Neural cell (in vitro differentiated cells): ENCODE measurements around the gene BCL2.

Experiments used
- CTCF ChIP-seq: fragments of 450-650 bp; IDR thresholded peaks from 2 replicates; pipeline ENCODE4 v1.5.1; 2014; ENCODE audit warnings: antibody characterized with exemption, mild to moderate bottlenecking, moderate library complexity; ENCODE audit not compliant: poor library complexity, severe bottlenecking
- EP300 ChIP-seq: fragments of 450-650 bp; conservative IDR thresholded peaks from 2 replicates; pipeline ENCODE4 v1.6.1; 2014; ENCODE audit warnings: antibody characterized with exemption, mild to moderate bottlenecking, moderate library complexity; ENCODE audit not compliant: poor library complexity, severe bottlenecking
- EZH2 ChIP-seq: fragments of 200-600, 300-800 bp; shearing (Covaris generic), sonication (generic); IDR thresholded peaks from 2 replicates; pipeline ENCODE4 v1.6.1; 2014; ENCODE audit warnings: antibody characterized with exemption, low read length, borderline replicate concordance, mild to moderate bottlenecking; ENCODE audit not compliant: insufficient read depth, poor library complexity, severe bottlenecking
- MXI1 ChIP-seq: fragments of 450-650 bp; conservative IDR thresholded peaks from 2 replicates; pipeline ENCODE4 v1.6.1; 2014; ENCODE audit warnings: antibody characterized with exemption, mild to moderate bottlenecking; ENCODE audit not compliant: poor library complexity, severe bottlenecking
- POLR2AphosphoS5 ChIP-seq: IDR thresholded peaks from 2 replicates; pipeline ENCODE4 v1.6.1; 2012
- RAD21 ChIP-seq: fragments of 450-650 bp; conservative IDR thresholded peaks from 2 replicates; pipeline ENCODE4 v1.6.1; 2014; ENCODE audit warnings: antibody characterized with exemption, mild to moderate bottlenecking, moderate library complexity
- REST ChIP-seq: IDR thresholded peaks from 2 replicates; pipeline ENCODE4 v1.6.1; 2012; ENCODE audit warnings: borderline replicate concordance
- SMC3 ChIP-seq: fragments of 450-650 bp; conservative IDR thresholded peaks from 2 replicates; pipeline ENCODE4 v1.6.1; 2014; ENCODE audit warnings: antibody characterized with exemption, mild to moderate bottlenecking, moderate library complexity; ENCODE audit not compliant: poor library complexity
- TAF1 ChIP-seq: IDR thresholded peaks from 2 replicates; pipeline ENCODE4 v1.6.1; 2012; ENCODE audit warnings: low read depth

GRCh38 chr18:63288311-63288710, 31.3 kb downstream of the BCL2 start:
- TF ChIP-seq MXI1 (no peak), EP300 (no peak), CTCF (no peak), POLR2AphosphoS5 (no peak), EZH2 (no peak), REST (no peak), TAF1 (no peak), SMC3 (no peak), RAD21 (no peak)
